OCI-LY1 (cell line): ENCODE measurements around the gene LENG1.

ENCODE experiments used
- H2AFZ ChIP-seq: fragments of 200-600 bp; sonication (generic), shearing (Covaris generic); 2 replicates; pipeline ENCODE4 v1.6.0; 2014; ENCODE audit warnings: antibody characterized with exemption, mild to moderate bottlenecking, low read length
- H3F3A ChIP-seq: fragments of 200-600 bp; sonication (generic), shearing (Covaris generic); 2 replicates; pipeline ENCODE4 v1.6.0; 2014; ENCODE audit warnings: mild to moderate bottlenecking, antibody characterized with exemption, low read length, moderate library complexity; ENCODE audit not compliant: insufficient read depth
- H3K27ac ChIP-seq: fragments of 200-600 bp; sonication (generic); 2 replicates; pipeline ENCODE4 v1.5.1; 2014; ENCODE audit warnings: low read length, mixed run types, mild to moderate bottlenecking, low read depth; ENCODE audit not compliant: poor library complexity, severe bottlenecking
- H3K27me3 ChIP-seq: fragments of 200-600 bp; sonication (generic); 2 replicates; pipeline ENCODE4 v1.6.0; 2014; ENCODE audit warnings: antibody characterized with exemption, mild to moderate bottlenecking, low read length, moderate library complexity; ENCODE audit not compliant: insufficient read depth
- H3K36me3 ChIP-seq: fragments of 200-600 bp; sonication (generic); 2 replicates; pipeline ENCODE4 v1.6.1; 2014; ENCODE audit warnings: mild to moderate bottlenecking, antibody characterized with exemption, low read length, moderate library complexity, mixed read lengths; ENCODE audit not compliant: insufficient read depth
- H3K4me1 ChIP-seq: fragments of 200-600 bp; sonication (generic); 2 replicates; pipeline ENCODE4 v1.5.1; 2014; ENCODE audit warnings: mild to moderate bottlenecking, low read length, moderate library complexity; ENCODE audit not compliant: insufficient read depth, severe bottlenecking
- H3K4me2 ChIP-seq: fragments of 200-600 bp; sonication (generic), shearing (Covaris generic); 2 replicates; pipeline ENCODE4 v1.6.1; 2014; ENCODE audit warnings: low read length
- H3K4me3 ChIP-seq: fragments of 200-600 bp; sonication (generic); 2 replicates; pipeline ENCODE4 v1.5.1; 2014; ENCODE audit warnings: low read length, low read depth, mild to moderate bottlenecking, mixed read lengths; ENCODE audit not compliant: poor library complexity, severe bottlenecking
- H3K79me2 ChIP-seq: fragments of 200-600 bp; shearing (Covaris generic); 2 replicates; pipeline ENCODE4 v1.6.1; 2016; ENCODE audit warnings: mixed run types, low read length, mixed read lengths; ENCODE audit not compliant: insufficient read depth
- H3K9ac ChIP-seq: fragments of 200-600 bp; sonication (generic), shearing (Covaris generic); 2 replicates; pipeline ENCODE4 v1.6.1; 2014; ENCODE audit warnings: mild to moderate bottlenecking, low read length, mixed read lengths
- H3K9me2 ChIP-seq: fragments of 200-600 bp; sonication (generic), shearing (Covaris generic); 2 replicates; pipeline ENCODE4 v1.6.1; 2014; ENCODE audit warnings: low read depth, mild to moderate bottlenecking, low read length, mixed read lengths
- H3K9me3 ChIP-seq: fragments of 200-600 bp; shearing (Covaris generic); 2 replicates; pipeline ENCODE4 v1.6.1; 2014; ENCODE audit warnings: low read length, mixed read lengths
- H4K20me1 ChIP-seq: fragments of 200-600 bp; sonication (generic), shearing (Covaris generic); 2 replicates; pipeline ENCODE4 v1.6.0; 2016; ENCODE audit warnings: mild to moderate bottlenecking, low read length; ENCODE audit not compliant: insufficient read depth
- CTCF ChIP-seq: fragments of 200-600 bp; sonication (generic), shearing (Covaris generic); IDR thresholded peaks from 2 replicates; pipeline ENCODE4 v1.5.1; 2017; ENCODE audit warnings: mild to moderate bottlenecking, antibody characterized with exemption, low read length, moderate library complexity, mixed read lengths
- EZH2 ChIP-seq: fragments of 200-600 bp; sonication (generic), shearing (Covaris generic); IDR thresholded peaks from 2 replicates; pipeline ENCODE4 v1.8.0; 2017; ENCODE audit warnings: borderline replicate concordance, mixed run types, mild to moderate bottlenecking, antibody characterized with exemption, low read length, moderate library complexity, mixed read lengths

Gene LENG1

GRCh38 chr19:54178581-54179261, 19.2 kb upstream of the LENG1 start:
- Histone ChIP-seq H3K9me2 (no peaks in the 10 kb centered on the region), H3K9ac (no peak overlapping the region), H3F3A (no peaks in the 10 kb centered on the region), H3K79me2 (no peaks in the 10 kb centered on the region), H4K20me1 (no peaks in the 10 kb centered on the region), H3K36me3 (peaks cover 4% of the 10 kb centered on the region; the same call in 1 of the 2 replicates), H3K27me3 (no peaks in the 10 kb centered on the region), H3K4me2 (no peak overlapping the region), H3K9me3 (no peaks in the 10 kb centered on the region), H3K27ac (no peak overlapping the region), H3K4me3 (no peak overlapping the region), H2AFZ (no peak overlapping the region), H3K4me1 (peaks cover 10% of the 10 kb centered on the region)
- no peak for TF ChIP-seq CTCF
- TF ChIP-seq EZH2 = no peak

- Histone ChIP-seq H4K20me1 (no peaks in the 10 kb centered on the region), H3K36me3 (peaks cover 4% of the 10 kb centered on the region; the same call in 1 of the 2 replicates), H2AFZ (no peak overlapping the region), H3F3A (no peaks in the 10 kb centered on the region), H3K9me2 (no peaks in the 10 kb centered on the region), H3K9ac (no peak overlapping the region), H3K4me3 (no peak overlapping the region), H3K4me2 (no peak overlapping the region), H3K27ac (no peak overlapping the region), H3K79me2 (no peaks in the 10 kb centered on the region), H3K4me1 (no peaks in the 10 kb centered on the region), H3K9me3 (no peaks in the 10 kb centered on the region), H3K27me3 (no peaks in the 10 kb centered on the region; the same call in 1 of the 2 replicates)
- no peak for TF ChIP-seq CTCF
- TF ChIP-seq EZH2 = no peak
Measured at GRCh38 chr19:54173951-54174834, 14.7 kb upstream of the LENG1 start.

- no peaks in the 10 kb centered on the region for H3K9me3 ChIP-seq
- TF ChIP-seq EZH2 (no peak), CTCF (no peak)
- H3K36me3 ChIP-seq = peaks cover 4% of the 10 kb centered on the region; the same call in 1 of the 2 replicates
- no peaks in the 10 kb centered on the region for H3K79me2 ChIP-seq
- H2AFZ ChIP-seq = no peak overlapping the region
- H3K4me3 ChIP-seq = no peak overlapping the region
- H3K9ac ChIP-seq = no peak overlapping the region
- no peaks in the 10 kb centered on the region for H3K4me1 ChIP-seq
- H3K4me2 ChIP-seq = no peak overlapping the region
- no peak overlapping the region for H3K27ac ChIP-seq
- no peaks in the 10 kb centered on the region for H3K9me2 ChIP-seq
- H4K20me1 ChIP-seq = no peaks in the 10 kb centered on the region
- H3F3A ChIP-seq = no peaks in the 10 kb centered on the region
- no peaks in the 10 kb centered on the region; the same call in 1 of the 2 replicates for H3K27me3 ChIP-seq
Measured at GRCh38 chr19:54173359-54173699, 13.8 kb upstream of the LENG1 start.
